Keratinocyte (primary cell): ENCODE measurements around the gene SNX3. TPM values are rescaled to one million over a fixed set of nuclear protein-coding genes. Genes with fewer than 3 reads are reported as not detected.

Source experiments
- DNase-seq: peaks from one replicate; pipeline ENCODE4 v3.0.0-alpha.2; 2011; ENCODE audit warnings: low read depth, missing footprints, low spot score
- FAIRE-seq: peaks from 2 replicates; lab custom pipeline; 2011; peaks lifted over from hg19 to GRCh38; lab: Jason Lieb, UNC
- H2AFZ ChIP-seq: 2 replicates; pipeline ENCODE4 v1.6.0; 2012; ENCODE audit warnings: low read length, control low read depth, inconsistent platforms; ENCODE audit not compliant: control insufficient read depth
- H3K27ac ChIP-seq: 2 replicates; pipeline ENCODE4 v1.5.1; 2011; ENCODE audit warnings: low read length; ENCODE audit not compliant: control insufficient read depth, insufficient read depth
- H3K27me3 ChIP-seq: 3 replicates; pipeline ENCODE4 v1.6.0; 2011; ENCODE audit warnings: low read length; ENCODE audit not compliant: control insufficient read depth, insufficient read depth; ENCODE audit errors: extremely low read depth
- H3K36me3 ChIP-seq, 2 experiments: 2 replicates in 1 of 2; 3 replicates in 1 of 2; pipeline ENCODE4 v1.5.1; 2011; ENCODE audit warnings: low read length in 2 of 2, mild to moderate bottlenecking in 1 of 2; ENCODE audit not compliant: control insufficient read depth in 2 of 2, insufficient read depth in 2 of 2; ENCODE audit errors: extremely low read depth in 1 of 2
- H3K4me1 ChIP-seq: 3 replicates; pipeline ENCODE4 v1.5.1; 2011; ENCODE audit warnings: low read length; ENCODE audit not compliant: control insufficient read depth, insufficient read depth; ENCODE audit errors: extremely low read depth
- H3K4me2 ChIP-seq: 3 replicates; pipeline ENCODE4 v1.6.0; 2011; ENCODE audit warnings: low read depth, low read length; ENCODE audit not compliant: control insufficient read depth, insufficient read depth; ENCODE audit errors: extremely low read depth
- H3K4me3 ChIP-seq, 3 experiments: fragments of 200-600 bp in 1 of 3; sonication (generic) in 1 of 3; 2 replicates in 2 of 3; 3 replicates in 1 of 3; pipeline ENCODE4 v1.5.1; 2011 to 2016; ENCODE audit warnings: low read length in 3 of 3, mild to moderate bottlenecking in 3 of 3, control low read depth in 2 of 3, inconsistent platforms in 1 of 3, low read depth in 1 of 3, mixed read lengths in 1 of 3, mixed run types in 1 of 3, moderate library complexity in 1 of 3; ENCODE audit not compliant: control insufficient read depth in 2 of 3, insufficient read depth in 2 of 3; ENCODE audit errors: extremely low read depth in 1 of 3
- H3K79me2 ChIP-seq: 2 replicates; pipeline ENCODE4 v1.6.0; 2012; ENCODE audit warnings: low read length; ENCODE audit not compliant: control insufficient read depth, insufficient read depth
- H3K9ac ChIP-seq: 3 replicates; pipeline ENCODE4 v1.6.0; 2011; ENCODE audit warnings: low read length; ENCODE audit not compliant: control insufficient read depth, insufficient read depth; ENCODE audit errors: extremely low read depth
- H3K9me1 ChIP-seq: 3 replicates; pipeline ENCODE4 v1.6.0; 2011; ENCODE audit warnings: low read length; ENCODE audit not compliant: control insufficient read depth, insufficient read depth; ENCODE audit errors: extremely low read depth
- H3K9me3 ChIP-seq: 2 replicates; pipeline ENCODE4 v1.5.1; 2012; ENCODE audit warnings: low read depth, low read length; ENCODE audit not compliant: control insufficient read depth
- H4K20me1 ChIP-seq: 3 replicates; pipeline ENCODE4 v1.6.0; 2011; ENCODE audit warnings: low read length; ENCODE audit not compliant: control insufficient read depth, insufficient read depth; ENCODE audit errors: extremely low read depth
- CTCF ChIP-seq, 3 experiments: IDR thresholded peaks in 1 of 3; conservative IDR thresholded peaks in 1 of 3; optimal IDR thresholded peaks in 1 of 3; 2 replicates in 2 of 3; 3 replicates in 1 of 3; pipeline versions ENCODE3 to v1.5.1; 2011; ENCODE audit warnings: low read length in 3 of 3, mild to moderate bottlenecking in 3 of 3, moderate library complexity in 2 of 3, control low read depth in 1 of 3, inconsistent platforms in 1 of 3; ENCODE audit not compliant: insufficient read depth in 2 of 3; ENCODE audit errors: extremely low read depth in 1 of 3
- EZH2 ChIP-seq: IDR thresholded peaks from one replicate; pipeline ENCODE4 v1.6.1; 2012; ENCODE audit warnings: inconsistent platforms, mild to moderate bottlenecking, low read length, moderate library complexity
- dilution Hi-C: fragments of 300-500 bp; cut with MboI; formaldehyde crosslinking; loops from one replicate; pipeline ENCODE4 v1.7.0; 2020; ENCODE audit warnings: low sequenced_read_pairs; ENCODE audit not compliant: extremely low pct_ligation_motif_present
- polyA plus RNA-seq, 5 experiments: library from polyadenylated mRNA; depleted of rRNA in 3 of 5; stranded (reverse) in 3 of 5; stranded (forward) in 1 of 5; unstranded in 1 of 5; fragments of >200 nt; gene quantifications; 1 replicate in 1 of 5; 2 replicates in 3 of 5; 3 replicates in 1 of 5; pipeline versions ENCODE4 v1.2.1 to v1.2.3, GENCODE V29; 2011 to 2012; ENCODE audit warnings: missing spikeins in 2 of 5, low read depth in 1 of 5, low replicate concordance in 1 of 5

SNX3 gene
- polyA plus RNA-seq, 1 donor (not counting 4 experiments of a cell fraction or from before 2014, with no cell fraction given), result 460 TPM

GRCh38 chr6:108171918-108172516, 88.8 kb downstream of the SNX3 start:
- Histone ChIP-seq H2AFZ (no peak overlapping the region), H3K9me1 (no peaks in the 10 kb centered on the region), H3K4me2 (no peak overlapping the region), H3K9me3 (no peaks in the 10 kb centered on the region), H3K36me3 (no peaks in the 10 kb centered on the region), H3K27me3 (peaks cover 88% of the 10 kb centered on the region), H3K27ac (no peak overlapping the region), H3K4me3 (no peak overlapping the region), H3K9ac (no peak overlapping the region), H4K20me1 (no peaks in the 10 kb centered on the region), H3K79me2 (no peaks in the 10 kb centered on the region), H3K4me1 (peaks cover 11% of the 10 kb centered on the region)
- TF ChIP-seq CTCF (optimal IDR thresholded peaks at IDR 0.05 in 1 of 3, IDR thresholded peaks at IDR 0.05 in 1 of 3, conservative IDR thresholded peaks at IDR 0.05 in 1 of 3; ENCODE audit: extremely low read depth in 1 of 3, insufficient read depth in 2 of 3, low read length in 3 of 3) (no peak), EZH2 (no peak)
- DNase-seq (no peak), FAIRE-seq (no peak)
- dilution Hi-C loops, result no loop called here

- Histone ChIP-seq H3K27ac (no peak overlapping the region), H4K20me1 (no peaks in the 10 kb centered on the region), H3K4me3 (no peak overlapping the region), H3K79me2 (no peaks in the 10 kb centered on the region), H3K4me2 (no peak overlapping the region), H3K9ac (no peak overlapping the region), H3K4me1 (peaks cover 11% of the 10 kb centered on the region), H3K9me1 (no peaks in the 10 kb centered on the region), H2AFZ (no peak overlapping the region), H3K36me3 (no peaks in the 10 kb centered on the region), H3K9me3 (no peaks in the 10 kb centered on the region), H3K27me3 (peaks cover 88% of the 10 kb centered on the region)
- no peak for FAIRE-seq
- no peak for TF ChIP-seq EZH2
- no peak for TF ChIP-seq CTCF (optimal IDR thresholded peaks at IDR 0.05 in 1 of 3, IDR thresholded peaks at IDR 0.05 in 1 of 3, conservative IDR thresholded peaks at IDR 0.05 in 1 of 3; ENCODE audit: extremely low read depth in 1 of 3, insufficient read depth in 2 of 3, low read length in 3 of 3)
- DNase-seq, result no peak
- dilution Hi-C loops, result no loop called here
These were observed 89.4 kb downstream of the SNX3 start for GRCh38 chr6:108171291-108171917.
